GM23338 (cell line): ENCODE data around the gene GPATCH4. TPM values are rescaled to one million over a fixed set of nuclear protein-coding genes. Genes with fewer than 3 reads are reported as not detected.
A peak's percentile ranks its signal among the peaks of the same experiment; 100 is the strongest.

Source experiments
- ATAC-seq: fragments of 200-7000 bp; cut with Tn5 transposase; 3 replicates; pipeline ENCODE4 v1.9.1; 2020
- DNase-seq: peaks from one replicate; pipeline ENCODE4 v3.0.0-alpha.2; 2015; ENCODE audit warnings: low spot score
- H2AFZ ChIP-seq: fragments of 200-600 bp; sonication (generic); 2 replicates; pipeline ENCODE4 v1.8.0; 2016; ENCODE audit warnings: antibody characterized with exemption, mild to moderate bottlenecking, moderate library complexity
- H3F3A ChIP-seq: fragments of 200-600 bp; sonication (generic); replicated peaks from 2 replicates; pipeline ENCODE4 v1.8.0; 2017; ENCODE audit warnings: antibody characterized with exemption, mixed run types, low read depth
- H3K27ac ChIP-seq: fragments of 200-600 bp; sonication (generic); 2 replicates; pipeline ENCODE4 v1.6.1; 2016; ENCODE audit warnings: low read depth
- H3K27me3 ChIP-seq: fragments of 200-600 bp; sonication (generic); 2 replicates; pipeline ENCODE4 v1.8.0; 2016; ENCODE audit warnings: mild to moderate bottlenecking, mixed run types, moderate library complexity; ENCODE audit not compliant: insufficient read depth
- H3K36me3 ChIP-seq: fragments of 200-600 bp; sonication (generic); 2 replicates; pipeline ENCODE4 v1.8.0; 2016; ENCODE audit warnings: mild to moderate bottlenecking; ENCODE audit not compliant: insufficient read depth
- H3K4me1 ChIP-seq: fragments of 200-600 bp; sonication (generic); 2 replicates; pipeline ENCODE4 v1.8.0; 2016; ENCODE audit warnings: mild to moderate bottlenecking, moderate library complexity; ENCODE audit not compliant: insufficient read depth
- H3K4me2 ChIP-seq: fragments of 200-600 bp; sonication (generic); 2 replicates; pipeline ENCODE4 v1.7.1; 2017; ENCODE audit warnings: mixed run types
- H3K4me3 ChIP-seq: fragments of 200-600 bp; sonication (generic); 2 replicates; pipeline ENCODE4 v1.6.1; 2016; ENCODE audit warnings: mixed run types
- H3K79me2 ChIP-seq: fragments of 200-600 bp; sonication (generic); replicated peaks from 2 replicates; pipeline ENCODE4 v1.8.0; 2017; ENCODE audit warnings: mild to moderate bottlenecking; ENCODE audit not compliant: insufficient read depth
- H3K9me2 ChIP-seq: fragments of 200-600 bp; sonication (generic); 2 replicates; pipeline ENCODE4 v1.8.0; 2017; ENCODE audit not compliant: insufficient read depth
- H4K20me1 ChIP-seq: fragments of 200-600 bp; sonication (generic); replicated peaks from 2 replicates; pipeline ENCODE4 v1.8.0; 2017; ENCODE audit warnings: mild to moderate bottlenecking; ENCODE audit not compliant: insufficient read depth
- H3K27ac Mint-ChIP-seq: 2 replicates; pipeline ENCODE4 v1.8.0; 2020; ENCODE audit warnings: inconsistent platforms, mild to moderate bottlenecking, moderate library complexity, mixed read lengths
- H3K27me3 Mint-ChIP-seq: 3 replicates; pipeline ENCODE4 v1.8.0; 2022; ENCODE audit warnings: low read depth, mild to moderate bottlenecking, moderate library complexity, mixed read lengths, inconsistent platforms; ENCODE audit not compliant: insufficient read depth, poor library complexity
- H3K36me3 Mint-ChIP-seq: 3 replicates; pipeline ENCODE4 v1.8.0; 2021; ENCODE audit warnings: low read depth, mild to moderate bottlenecking, inconsistent platforms, moderate library complexity, mixed read lengths
- H3K4me1 Mint-ChIP-seq: 3 replicates; pipeline ENCODE4 v1.8.0; 2020; ENCODE audit warnings: mild to moderate bottlenecking, inconsistent platforms, mixed read lengths
- H3K4me3 Mint-ChIP-seq: 3 replicates; pipeline ENCODE4 v1.8.0; 2021; ENCODE audit warnings: moderate library complexity, mild to moderate bottlenecking, inconsistent platforms, mixed read lengths
- H3K9me3 Mint-ChIP-seq: 3 replicates; pipeline ENCODE4 v1.8.0; 2020; ENCODE audit warnings: moderate library complexity, mild to moderate bottlenecking, inconsistent platforms, mixed read lengths
- CREB1 ChIP-seq: fragments of 250-450 bp; sonication (Bioruptor Pico); IDR thresholded peaks from 2 replicates; pipeline ENCODE4 v1.5.0; 2020; ENCODE audit warnings: low read depth, mild to moderate bottlenecking, moderate library complexity
- EZH2 ChIP-seq: fragments of 200-600 bp; sonication (generic); IDR thresholded peaks from one replicate; pipeline ENCODE4 v1.8.0; 2017; ENCODE audit warnings: antibody characterized with exemption, mild to moderate bottlenecking, low read depth; ENCODE audit not compliant: unreplicated experiment
- EZH2phosphoT487 ChIP-seq: fragments of 200-600 bp; sonication (generic); IDR thresholded peaks from one replicate; pipeline ENCODE4 v1.8.1; 2018; ENCODE audit warnings: antibody characterized with exemption; ENCODE audit not compliant: unreplicated experiment
- JUNB ChIP-seq: IDR thresholded peaks from one replicate; pipeline ENCODE4 v1.6.1; 2016; ENCODE audit warnings: antibody characterized with exemption; ENCODE audit not compliant: unreplicated experiment
- NANOG ChIP-seq: IDR thresholded peaks from 2 replicates; pipeline ENCODE4 v1.6.1; 2016; ENCODE audit warnings: antibody characterized with exemption, borderline replicate concordance
- POLR2AphosphoS5 ChIP-seq: IDR thresholded peaks from 2 replicates; pipeline ENCODE4 v1.6.1; 2016; ENCODE audit warnings: antibody characterized with exemption, low read depth
- ZNF114 ChIP-seq: fragments of 250-450 bp; sonication (Bioruptor Pico); IDR thresholded peaks from 2 replicates; pipeline ENCODE4 v1.5.0; 2020; ENCODE audit warnings: mild to moderate bottlenecking, moderate library complexity
- ZNF331 ChIP-seq: fragments of 250-450 bp; sonication (Bioruptor Pico); IDR thresholded peaks from 2 replicates; pipeline ENCODE4 v1.5.0; 2020; ENCODE audit warnings: low read depth, mild to moderate bottlenecking, moderate library complexity
- polyA plus RNA-seq: library from polyadenylated mRNA; unstranded; fragments of >200 nt; fragmentation: Nextera tagmentation; extraction: Ambion mirVana; gene quantifications from 2 replicates; pipeline ENCODE4 v1.2.1, GENCODE V29; 2016
- total RNA-seq: library from RNA; depleted of rRNA; stranded (reverse); fragments of >200 nt; shearing (Covaris generic); gene quantifications from 2 replicates; pipeline ENCODE4 v1.2.3, GENCODE V29; 2014
- TF ChIP-seq, protein P1 (sequence below): fragments of 250-450 bp; sonication (Bioruptor Pico); IDR thresholded peaks from 2 replicates; pipeline ENCODE4 v1.5.0; 2020; ENCODE audit warnings: mild to moderate bottlenecking, moderate library complexity
- TF ChIP-seq, protein P2 (sequence below), 2 experiments: fragments of 200-600 bp in 1 of 2; sonication (generic) in 1 of 2; conservative IDR thresholded peaks; 2 replicates each; pipeline versions ENCODE4 v1.5.1 to v1.6.1; 2016 to 2017; ENCODE audit warnings: antibody characterized with exemption in 2 of 2, low read depth in 2 of 2, mild to moderate bottlenecking in 2 of 2, moderate library complexity in 1 of 2
- TF ChIP-seq, protein P3 (sequence below): IDR thresholded peaks from 2 replicates; pipeline ENCODE4 v1.6.1; 2016; ENCODE audit warnings: antibody characterized with exemption
- TF ChIP-seq, protein P4 (sequence below): IDR thresholded peaks from one replicate; pipeline ENCODE4 v1.6.1; 2018; ENCODE audit warnings: antibody characterized with exemption; ENCODE audit not compliant: unreplicated experiment

GPATCH4 gene
- total and polyA plus RNA-seq, 2 experiments from 2014 or later = 58.9 to 187 TPM

DNA sequence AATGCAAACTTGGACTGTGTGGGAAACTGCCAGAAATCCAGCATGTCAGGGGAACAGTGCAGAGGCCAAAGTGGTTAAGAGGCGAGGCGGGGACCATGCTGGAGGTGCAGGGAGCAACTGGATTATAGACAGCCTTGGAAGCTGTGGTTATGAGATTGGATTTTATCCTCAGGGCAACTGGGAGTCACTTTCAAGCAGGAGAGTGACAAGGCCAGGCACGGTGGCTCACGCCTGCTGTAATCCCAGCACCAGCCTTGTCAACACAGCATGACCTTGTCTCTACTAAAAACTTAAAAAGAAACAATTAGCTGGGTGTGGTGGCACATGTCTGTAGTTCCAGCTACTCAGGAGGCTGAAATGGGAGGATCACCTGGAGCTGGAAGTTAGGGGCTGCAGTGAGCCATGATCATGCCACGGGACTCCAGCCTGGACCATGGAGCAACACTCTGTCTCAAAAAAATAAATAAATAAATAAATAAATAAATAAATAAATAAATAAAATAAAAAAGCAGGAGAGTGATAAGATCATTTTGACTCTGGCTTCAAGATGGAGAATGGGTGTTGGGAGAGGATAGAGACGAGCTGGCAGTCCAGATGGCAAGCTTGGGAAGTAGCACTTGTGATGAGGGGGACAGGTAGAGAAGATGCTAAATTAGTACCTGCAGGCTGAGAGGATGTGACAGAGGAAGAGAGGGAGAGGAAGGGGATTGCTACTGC is 21.5 kb upstream of the GPATCH4 start:
- peaks cover 62% of the 10 kb centered on the region for H3K27me3 Mint-ChIP-seq
- Histone ChIP-seq H3K4me2 (no peak overlapping the region), H3K27me3 (peaks cover 78% of the 10 kb centered on the region), H4K20me1 (no peaks in the 10 kb centered on the region), H3K36me3 (no peaks in the 10 kb centered on the region; the same call in 1 of the 2 replicates), H3K27ac (no peak overlapping the region), H3K9me2 (no peaks in the 10 kb centered on the region), H3F3A (peaks cover 14% of the 10 kb centered on the region; the same call in 1 of the 2 replicates), H3K4me3 (no peak overlapping the region), H2AFZ (no peak overlapping the region), H3K79me2 (no peaks in the 10 kb centered on the region), H3K4me1 (peaks cover 13% of the 10 kb centered on the region; the same call in 1 of the 2 replicates)
- no peak for TF ChIP-seq JUNB
- TF ChIP-seq ZNF114 = no peak
- TF ChIP-seq, protein P1, sequence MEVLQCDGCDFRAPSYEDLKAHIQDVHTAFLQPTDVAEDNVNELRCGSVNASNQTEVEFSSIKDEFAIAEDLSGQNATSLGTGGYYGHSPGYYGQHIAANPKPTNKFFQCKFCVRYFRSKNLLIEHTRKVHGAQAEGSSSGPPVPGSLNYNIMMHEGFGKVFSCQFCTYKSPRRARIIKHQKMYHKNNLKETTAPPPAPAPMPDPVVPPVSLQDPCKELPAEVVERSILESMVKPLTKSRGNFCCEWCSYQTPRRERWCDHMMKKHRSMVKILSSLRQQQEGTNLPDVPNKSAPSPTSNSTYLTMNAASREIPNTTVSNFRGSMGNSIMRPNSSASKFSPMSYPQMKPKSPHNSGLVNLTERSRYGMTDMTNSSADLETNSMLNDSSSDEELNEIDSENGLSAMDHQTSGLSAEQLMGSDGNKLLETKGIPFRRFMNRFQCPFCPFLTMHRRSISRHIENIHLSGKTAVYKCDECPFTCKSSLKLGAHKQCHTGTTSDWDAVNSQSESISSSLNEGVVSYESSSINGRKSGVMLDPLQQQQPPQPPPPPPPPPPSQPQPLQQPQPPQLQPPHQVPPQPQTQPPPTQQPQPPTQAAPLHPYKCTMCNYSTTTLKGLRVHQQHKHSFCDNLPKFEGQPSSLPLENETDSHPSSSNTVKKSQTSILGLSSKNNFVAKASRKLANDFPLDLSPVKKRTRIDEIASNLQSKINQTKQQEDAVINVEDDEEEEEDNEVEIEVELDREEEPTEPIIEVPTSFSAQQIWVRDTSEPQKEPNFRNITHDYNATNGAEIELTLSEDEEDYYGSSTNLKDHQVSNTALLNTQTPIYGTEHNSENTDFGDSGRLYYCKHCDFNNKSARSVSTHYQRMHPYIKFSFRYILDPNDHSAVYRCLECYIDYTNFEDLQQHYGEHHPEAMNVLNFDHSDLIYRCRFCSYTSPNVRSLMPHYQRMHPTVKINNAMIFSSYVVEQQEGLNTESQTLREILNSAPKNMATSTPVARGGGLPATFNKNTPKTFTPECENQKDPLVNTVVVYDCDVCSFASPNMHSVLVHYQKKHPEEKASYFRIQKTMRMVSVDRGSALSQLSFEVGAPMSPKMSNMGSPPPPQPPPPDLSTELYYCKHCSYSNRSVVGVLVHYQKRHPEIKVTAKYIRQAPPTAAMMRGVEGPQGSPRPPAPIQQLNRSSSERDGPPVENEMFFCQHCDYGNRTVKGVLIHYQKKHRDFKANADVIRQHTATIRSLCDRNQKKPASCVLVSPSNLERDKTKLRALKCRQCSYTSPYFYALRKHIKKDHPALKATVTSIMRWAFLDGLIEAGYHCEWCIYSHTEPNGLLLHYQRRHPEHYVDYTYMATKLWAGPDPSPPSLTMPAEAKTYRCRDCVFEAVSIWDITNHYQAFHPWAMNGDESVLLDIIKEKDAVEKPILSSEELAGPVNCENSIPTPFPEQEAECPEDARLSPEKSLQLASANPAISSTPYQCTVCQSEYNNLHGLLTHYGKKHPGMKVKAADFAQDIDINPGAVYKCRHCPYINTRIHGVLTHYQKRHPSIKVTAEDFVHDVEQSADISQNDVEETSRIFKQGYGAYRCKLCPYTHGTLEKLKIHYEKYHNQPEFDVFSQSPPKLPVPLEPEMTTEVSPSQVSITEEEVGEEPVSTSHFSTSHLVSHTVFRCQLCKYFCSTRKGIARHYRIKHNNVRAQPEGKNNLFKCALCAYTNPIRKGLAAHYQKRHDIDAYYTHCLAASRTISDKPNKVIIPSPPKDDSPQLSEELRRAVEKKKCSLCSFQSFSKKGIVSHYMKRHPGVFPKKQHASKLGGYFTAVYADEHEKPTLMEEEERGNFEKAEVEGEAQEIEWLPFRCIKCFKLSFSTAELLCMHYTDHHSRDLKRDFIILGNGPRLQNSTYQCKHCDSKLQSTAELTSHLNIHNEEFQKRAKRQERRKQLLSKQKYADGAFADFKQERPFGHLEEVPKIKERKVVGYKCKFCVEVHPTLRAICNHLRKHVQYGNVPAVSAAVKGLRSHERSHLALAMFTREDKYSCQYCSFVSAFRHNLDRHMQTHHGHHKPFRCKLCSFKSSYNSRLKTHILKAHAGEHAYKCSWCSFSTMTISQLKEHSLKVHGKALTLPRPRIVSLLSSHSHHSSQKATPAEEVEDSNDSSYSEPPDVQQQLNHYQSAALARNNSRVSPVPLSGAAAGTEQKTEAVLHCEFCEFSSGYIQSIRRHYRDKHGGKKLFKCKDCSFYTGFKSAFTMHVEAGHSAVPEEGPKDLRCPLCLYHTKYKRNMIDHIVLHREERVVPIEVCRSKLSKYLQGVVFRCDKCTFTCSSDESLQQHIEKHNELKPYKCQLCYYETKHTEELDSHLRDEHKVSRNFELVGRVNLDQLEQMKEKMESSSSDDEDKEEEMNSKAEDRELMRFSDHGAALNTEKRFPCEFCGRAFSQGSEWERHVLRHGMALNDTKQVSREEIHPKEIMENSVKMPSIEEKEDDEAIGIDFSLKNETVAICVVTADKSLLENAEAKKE (CRISPR knock-in tag) = no peak
- no peak for TF ChIP-seq EZH2phosphoT487
- TF ChIP-seq, protein P2, sequence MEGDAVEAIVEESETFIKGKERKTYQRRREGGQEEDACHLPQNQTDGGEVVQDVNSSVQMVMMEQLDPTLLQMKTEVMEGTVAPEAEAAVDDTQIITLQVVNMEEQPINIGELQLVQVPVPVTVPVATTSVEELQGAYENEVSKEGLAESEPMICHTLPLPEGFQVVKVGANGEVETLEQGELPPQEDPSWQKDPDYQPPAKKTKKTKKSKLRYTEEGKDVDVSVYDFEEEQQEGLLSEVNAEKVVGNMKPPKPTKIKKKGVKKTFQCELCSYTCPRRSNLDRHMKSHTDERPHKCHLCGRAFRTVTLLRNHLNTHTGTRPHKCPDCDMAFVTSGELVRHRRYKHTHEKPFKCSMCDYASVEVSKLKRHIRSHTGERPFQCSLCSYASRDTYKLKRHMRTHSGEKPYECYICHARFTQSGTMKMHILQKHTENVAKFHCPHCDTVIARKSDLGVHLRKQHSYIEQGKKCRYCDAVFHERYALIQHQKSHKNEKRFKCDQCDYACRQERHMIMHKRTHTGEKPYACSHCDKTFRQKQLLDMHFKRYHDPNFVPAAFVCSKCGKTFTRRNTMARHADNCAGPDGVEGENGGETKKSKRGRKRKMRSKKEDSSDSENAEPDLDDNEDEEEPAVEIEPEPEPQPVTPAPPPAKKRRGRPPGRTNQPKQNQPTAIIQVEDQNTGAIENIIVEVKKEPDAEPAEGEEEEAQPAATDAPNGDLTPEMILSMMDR (conservative IDR thresholded peaks at IDR 0.05; ENCODE audit: low read depth in 2 of 2) = no peak
- TF ChIP-seq ZNF331 (CRISPR knock-in tag) = no peak
- no peak for TF ChIP-seq POLR2AphosphoS5
- TF ChIP-seq, protein P3, sequence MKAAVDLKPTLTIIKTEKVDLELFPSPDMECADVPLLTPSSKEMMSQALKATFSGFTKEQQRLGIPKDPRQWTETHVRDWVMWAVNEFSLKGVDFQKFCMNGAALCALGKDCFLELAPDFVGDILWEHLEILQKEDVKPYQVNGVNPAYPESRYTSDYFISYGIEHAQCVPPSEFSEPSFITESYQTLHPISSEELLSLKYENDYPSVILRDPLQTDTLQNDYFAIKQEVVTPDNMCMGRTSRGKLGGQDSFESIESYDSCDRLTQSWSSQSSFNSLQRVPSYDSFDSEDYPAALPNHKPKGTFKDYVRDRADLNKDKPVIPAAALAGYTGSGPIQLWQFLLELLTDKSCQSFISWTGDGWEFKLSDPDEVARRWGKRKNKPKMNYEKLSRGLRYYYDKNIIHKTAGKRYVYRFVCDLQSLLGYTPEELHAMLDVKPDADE = no peak
- no peak for TF ChIP-seq EZH2
- TF ChIP-seq, protein P4, sequence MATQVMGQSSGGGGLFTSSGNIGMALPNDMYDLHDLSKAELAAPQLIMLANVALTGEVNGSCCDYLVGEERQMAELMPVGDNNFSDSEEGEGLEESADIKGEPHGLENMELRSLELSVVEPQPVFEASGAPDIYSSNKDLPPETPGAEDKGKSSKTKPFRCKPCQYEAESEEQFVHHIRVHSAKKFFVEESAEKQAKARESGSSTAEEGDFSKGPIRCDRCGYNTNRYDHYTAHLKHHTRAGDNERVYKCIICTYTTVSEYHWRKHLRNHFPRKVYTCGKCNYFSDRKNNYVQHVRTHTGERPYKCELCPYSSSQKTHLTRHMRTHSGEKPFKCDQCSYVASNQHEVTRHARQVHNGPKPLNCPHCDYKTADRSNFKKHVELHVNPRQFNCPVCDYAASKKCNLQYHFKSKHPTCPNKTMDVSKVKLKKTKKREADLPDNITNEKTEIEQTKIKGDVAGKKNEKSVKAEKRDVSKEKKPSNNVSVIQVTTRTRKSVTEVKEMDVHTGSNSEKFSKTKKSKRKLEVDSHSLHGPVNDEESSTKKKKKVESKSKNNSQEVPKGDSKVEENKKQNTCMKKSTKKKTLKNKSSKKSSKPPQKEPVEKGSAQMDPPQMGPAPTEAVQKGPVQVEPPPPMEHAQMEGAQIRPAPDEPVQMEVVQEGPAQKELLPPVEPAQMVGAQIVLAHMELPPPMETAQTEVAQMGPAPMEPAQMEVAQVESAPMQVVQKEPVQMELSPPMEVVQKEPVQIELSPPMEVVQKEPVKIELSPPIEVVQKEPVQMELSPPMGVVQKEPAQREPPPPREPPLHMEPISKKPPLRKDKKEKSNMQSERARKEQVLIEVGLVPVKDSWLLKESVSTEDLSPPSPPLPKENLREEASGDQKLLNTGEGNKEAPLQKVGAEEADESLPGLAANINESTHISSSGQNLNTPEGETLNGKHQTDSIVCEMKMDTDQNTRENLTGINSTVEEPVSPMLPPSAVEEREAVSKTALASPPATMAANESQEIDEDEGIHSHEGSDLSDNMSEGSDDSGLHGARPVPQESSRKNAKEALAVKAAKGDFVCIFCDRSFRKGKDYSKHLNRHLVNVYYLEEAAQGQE = no peak
- no peak for TF ChIP-seq CREB1 (CRISPR knock-in tag)
- TF ChIP-seq NANOG = no peak
- ATAC-seq = no peak
- H3K27ac Mint-ChIP-seq = no peak overlapping the region
- H3K4me3 Mint-ChIP-seq = peak overlapping the region; percentile 45; the same call in 2 of the 3 replicates
- H3K4me1 Mint-ChIP-seq = peaks cover 13% of the 10 kb centered on the region
- no peak for DNase-seq
- no peaks in the 10 kb centered on the region; the same call in 2 of the 3 replicates for H3K9me3 Mint-ChIP-seq
- no peaks in the 10 kb centered on the region for H3K36me3 Mint-ChIP-seq
